ENCODE measurements around the gene C19orf12. TPM values are rescaled to one million over a fixed set of nuclear protein-coding genes. Genes with fewer than 3 reads are reported as not detected.

C19orf12 gene
- total RNA-seq, 4 donors from 2014 or later = 118 to 324 (median 167) TPM

- TF ChIP-seq CTCF (IDR thresholded peaks at IDR 0.05; ENCODE audit: low read depth) = no peak
Measured at GRCh38 chr19:29673451-29674371, 41.4 kb downstream of the C19orf12 start.

- no peak for TF ChIP-seq CTCF (IDR thresholded peaks at IDR 0.05; ENCODE audit: low read depth)
Measured at GRCh38 chr19:29672933-29673336, 42.1 kb downstream of the C19orf12 start.

GRCh38 chr19:29672319-29672932, 42.6 kb downstream of the C19orf12 start:
- TF ChIP-seq CTCF (IDR thresholded peaks at IDR 0.05; ENCODE audit: low read depth) = no peak

GRCh38 chr19:29671393-29672160, 43.5 kb downstream of the C19orf12 start:
- TF ChIP-seq CTCF (IDR thresholded peaks at IDR 0.05; ENCODE audit: low read depth) = no peak

- no peak for TF ChIP-seq CTCF (IDR thresholded peaks at IDR 0.05; ENCODE audit: low read depth)
Measured at GRCh38 chr19:29670255-29670654, 44.8 kb downstream of the C19orf12 start.

- no peak for TF ChIP-seq CTCF (IDR thresholded peaks at IDR 0.05; ENCODE audit: low read depth)
Measured at GRCh38 chr19:29668746-29669609, 46.1 kb downstream of the C19orf12 start.
